ENCODE measurements around the gene MTMR10. TPM values are rescaled to one million over a fixed set of nuclear protein-coding genes. Genes with fewer than 3 reads are reported as not detected.

The MTMR10 gene
- polyA plus RNA-seq, 1 of the 3 experiments (the other 2 are of a cell fraction), result 6.4 TPM

- TF ChIP-seq NFIC (IDR thresholded peaks at IDR 0.05; ENCODE audit: borderline replicate concordance), result no peak
- TF ChIP-seq FOXJ3 (CRISPR knock-in tag; IDR thresholded peaks at IDR 0.05), result no peak
- no peak for TF ChIP-seq RCOR1 (IDR thresholded peaks at IDR 0.05; ENCODE audit: low read length)
- no peak for TF ChIP-seq JUND (IDR thresholded peaks at IDR 0.05)
- no peak for TF ChIP-seq NRF1 (IDR thresholded peaks at IDR 0.05; ENCODE audit: low read depth, low read length)
- no peak for TF ChIP-seq ELF1 (IDR thresholded peaks at IDR 0.05)
- TF ChIP-seq CHD2 (IDR thresholded peaks at IDR 0.05; ENCODE audit: low read length, partially characterized antibody), result no peak
- TF ChIP-seq, protein P1, sequence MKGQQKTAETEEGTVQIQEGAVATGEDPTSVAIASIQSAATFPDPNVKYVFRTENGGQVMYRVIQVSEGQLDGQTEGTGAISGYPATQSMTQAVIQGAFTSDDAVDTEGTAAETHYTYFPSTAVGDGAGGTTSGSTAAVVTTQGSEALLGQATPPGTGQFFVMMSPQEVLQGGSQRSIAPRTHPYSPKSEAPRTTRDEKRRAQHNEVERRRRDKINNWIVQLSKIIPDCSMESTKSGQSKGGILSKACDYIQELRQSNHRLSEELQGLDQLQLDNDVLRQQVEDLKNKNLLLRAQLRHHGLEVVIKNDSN (IDR thresholded peaks at IDR 0.05; ENCODE audit: borderline replicate concordance, low read depth), result no peak
- TF ChIP-seq GABPA (IDR thresholded peaks at IDR 0.05; ENCODE audit: low read depth), result no peak
- TF ChIP-seq SMC3 (IDR thresholded peaks at IDR 0.05; ENCODE audit: low read depth, low read length), result no peak
- TF ChIP-seq, protein P2, sequence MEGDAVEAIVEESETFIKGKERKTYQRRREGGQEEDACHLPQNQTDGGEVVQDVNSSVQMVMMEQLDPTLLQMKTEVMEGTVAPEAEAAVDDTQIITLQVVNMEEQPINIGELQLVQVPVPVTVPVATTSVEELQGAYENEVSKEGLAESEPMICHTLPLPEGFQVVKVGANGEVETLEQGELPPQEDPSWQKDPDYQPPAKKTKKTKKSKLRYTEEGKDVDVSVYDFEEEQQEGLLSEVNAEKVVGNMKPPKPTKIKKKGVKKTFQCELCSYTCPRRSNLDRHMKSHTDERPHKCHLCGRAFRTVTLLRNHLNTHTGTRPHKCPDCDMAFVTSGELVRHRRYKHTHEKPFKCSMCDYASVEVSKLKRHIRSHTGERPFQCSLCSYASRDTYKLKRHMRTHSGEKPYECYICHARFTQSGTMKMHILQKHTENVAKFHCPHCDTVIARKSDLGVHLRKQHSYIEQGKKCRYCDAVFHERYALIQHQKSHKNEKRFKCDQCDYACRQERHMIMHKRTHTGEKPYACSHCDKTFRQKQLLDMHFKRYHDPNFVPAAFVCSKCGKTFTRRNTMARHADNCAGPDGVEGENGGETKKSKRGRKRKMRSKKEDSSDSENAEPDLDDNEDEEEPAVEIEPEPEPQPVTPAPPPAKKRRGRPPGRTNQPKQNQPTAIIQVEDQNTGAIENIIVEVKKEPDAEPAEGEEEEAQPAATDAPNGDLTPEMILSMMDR (IDR thresholded peaks at IDR 0.05), result no peak
- TF ChIP-seq PBX3 (IDR thresholded peaks at IDR 0.05), result no peak
- TF ChIP-seq, protein P3, sequence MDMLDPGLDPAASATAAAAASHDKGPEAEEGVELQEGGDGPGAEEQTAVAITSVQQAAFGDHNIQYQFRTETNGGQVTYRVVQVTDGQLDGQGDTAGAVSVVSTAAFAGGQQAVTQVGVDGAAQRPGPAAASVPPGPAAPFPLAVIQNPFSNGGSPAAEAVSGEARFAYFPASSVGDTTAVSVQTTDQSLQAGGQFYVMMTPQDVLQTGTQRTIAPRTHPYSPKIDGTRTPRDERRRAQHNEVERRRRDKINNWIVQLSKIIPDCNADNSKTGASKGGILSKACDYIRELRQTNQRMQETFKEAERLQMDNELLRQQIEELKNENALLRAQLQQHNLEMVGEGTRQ (IDR thresholded peaks at IDR 0.05; ENCODE audit: borderline replicate concordance, low read depth, low read length), result no peak
- no peak for TF ChIP-seq POLR2AphosphoS5 (IDR thresholded peaks at IDR 0.05; ENCODE audit: low read depth, low read length)
- TF ChIP-seq TAF1 (IDR thresholded peaks at IDR 0.05; ENCODE audit: borderline replicate concordance, low read depth, low read length), result no peak
- no peak for TF ChIP-seq RXRA (IDR thresholded peaks at IDR 0.05; ENCODE audit: borderline replicate concordance, low read depth)
- no peak for TF ChIP-seq YY1 (IDR thresholded peaks at IDR 0.05; ENCODE audit: low read depth)
- TF ChIP-seq RAD21 (IDR thresholded peaks at IDR 0.05; ENCODE audit: low read length), result no peak
- CTCF ChIA-PET, result no interaction called here
These were observed 18.6 kb upstream of the MTMR10 start for GRCh38 chr15:31010036-31010435.

More at GRCh38 chr15:31010036-31010435, 18.6 kb upstream of the MTMR10 start:
- Histone ChIP-seq H3K9me2 (no peaks in the 10 kb centered on the region), H3K27me3 (ENCODE audit: insufficient read depth) (no peaks in the 10 kb centered on the region), H3K4me3 (ENCODE audit: low read depth in 2 of 2, low read length in 1 of 2) (no peak overlapping the region), H3K4me1 (ENCODE audit: control insufficient read depth in 1 of 2, insufficient read depth in 2 of 2, low read depth in 1 of 2, low read length in 1 of 2) (no peaks in the 10 kb centered on the region), H3K9ac (no peak overlapping the region), H3K36me3 (replicated peaks in 1 of 2; ENCODE audit: control insufficient read depth in 1 of 2, insufficient read depth in 2 of 2, low read length in 1 of 2) (no peaks in the 10 kb centered on the region), H3K9me3 (peaks cover 24% of the 10 kb centered on the region), H3K4me2 (no peak overlapping the region), H4K20me1 (ENCODE audit: insufficient read depth) (no peaks in the 10 kb centered on the region), H3K27ac (ENCODE audit: low read depth in 2 of 2, low read length in 1 of 2) (no peak overlapping the region), H3K79me2 (ENCODE audit: insufficient read depth) (no peaks in the 10 kb centered on the region), H3F3A (replicated peaks; ENCODE audit: insufficient read depth) (no peaks in the 10 kb centered on the region), H2AFZ (ENCODE audit: low read depth) (no peak overlapping the region)
- POLR2A ChIA-PET, result no interaction called here
- DNase-seq, result no peak
- 93% methylated on average over 1 of the region's 1 CpG for WGBS (ENCODE audit: low lambda C conversion rate)
